Karpas-422 (cell line): ENCODE measurements around the gene SLC12A7. TPM values are rescaled to one million over a fixed set of nuclear protein-coding genes. Genes with fewer than 3 reads are reported as not detected.
"Not testable (repeated sequence)": the region's sequence is repeated elsewhere in the genome, so short reads cannot be mapped to it uniquely, and the experiment has no call there.

Source experiments
- DNase-seq: peaks from one replicate; pipeline ENCODE4 v3.0.0-alpha.2; 2015
- H2AFZ ChIP-seq: fragments of 200-600 bp; sonication (generic); 2 replicates; pipeline ENCODE4 v1.6.1; 2014; ENCODE audit warnings: antibody characterized with exemption, low read length, mixed read lengths
- H3K27ac ChIP-seq: fragments of 200-600 bp; sonication (generic); 2 replicates; pipeline ENCODE4 v1.5.1; 2014; ENCODE audit warnings: mild to moderate bottlenecking, low read length, moderate library complexity
- H3K27me3 ChIP-seq: fragments of 200-600 bp; sonication (generic); 2 replicates; pipeline ENCODE4 v1.6.1; 2014; ENCODE audit warnings: low read length, mixed read lengths
- H3K36me3 ChIP-seq: fragments of 200-600 bp; sonication (generic); 2 replicates; pipeline ENCODE4 v1.6.1; 2014; ENCODE audit warnings: low read length, mixed read lengths; ENCODE audit not compliant: insufficient read depth
- H3K4me1 ChIP-seq: fragments of 200-600 bp; sonication (generic); 2 replicates; pipeline ENCODE4 v1.6.1; 2014; ENCODE audit warnings: mild to moderate bottlenecking, low read length, mixed read lengths
- H3K4me2 ChIP-seq: fragments of 200-600 bp; sonication (generic); 2 replicates; pipeline ENCODE4 v1.6.1; 2014; ENCODE audit warnings: low read length, low read depth, mild to moderate bottlenecking; ENCODE audit not compliant: poor library complexity, severe bottlenecking
- H3K4me3 ChIP-seq: fragments of 200-600 bp; sonication (generic); 2 replicates; pipeline ENCODE4 v1.5.1; 2014; ENCODE audit warnings: mild to moderate bottlenecking, antibody characterized with exemption, low read length, mixed read lengths
- H3K79me2 ChIP-seq: fragments of 200-600 bp; sonication (generic); 2 replicates; pipeline ENCODE4 v1.6.1; 2014; ENCODE audit warnings: mild to moderate bottlenecking, low read length, mixed read lengths
- H3K9ac ChIP-seq: fragments of 200-600 bp; sonication (generic); 2 replicates; pipeline ENCODE4 v1.6.0; 2014; ENCODE audit warnings: low read length
- H3K9me2 ChIP-seq: fragments of 200-600 bp; sonication (generic), shearing (Covaris generic); replicated peaks from 2 replicates; pipeline ENCODE4 v1.6.0; 2014; ENCODE audit warnings: mild to moderate bottlenecking, low read length, moderate library complexity; ENCODE audit not compliant: insufficient read depth
- H3K9me3 ChIP-seq: fragments of 300-700, 200-600 bp; sonication (generic); 2 replicates; pipeline ENCODE4 v1.6.1; 2014; ENCODE audit warnings: low read length, mixed read lengths
- H4K20me1 ChIP-seq: fragments of 200-600 bp; sonication (generic); 2 replicates; pipeline ENCODE4 v1.6.1; 2014; ENCODE audit warnings: mild to moderate bottlenecking, antibody characterized with exemption, low read length, low read depth; ENCODE audit not compliant: insufficient read depth
- total RNA-seq: library from RNA; depleted of rRNA; stranded (reverse); fragments of >200 nt; shearing (Covaris generic); gene quantifications from 2 replicates; pipeline ENCODE4 v1.2.3, GENCODE V29; 2014; ENCODE audit warnings: low replicate concordance

Gene SLC12A7
- total RNA-seq, 1 experiment from 2014 or later = not detected

GRCh38 chr5:1029282-1029944 lies 82.5 kb downstream of the SLC12A7 start:
- no peak for DNase-seq
- Histone ChIP-seq H3K27ac (no peak overlapping the region), H3K4me2 (no peak overlapping the region), H3K4me1 (no peaks in the 10 kb centered on the region), H3K9me2 (no peaks in the 10 kb centered on the region), H2AFZ (no peak overlapping the region), H3K9ac (no peak overlapping the region), H3K27me3 (no peaks in the 10 kb centered on the region), H4K20me1 (no peaks in the 10 kb centered on the region), H3K9me3 (no peaks in the 10 kb centered on the region), H3K79me2 (no peaks in the 10 kb centered on the region), H3K4me3 (no peak overlapping the region), H3K36me3 (no peaks in the 10 kb centered on the region)

GRCh38 chr5:1028481-1029281 lies 83.2 kb downstream of the SLC12A7 start:
- Histone ChIP-seq H3K79me2 (no peaks in the 10 kb centered on the region), H2AFZ (no peak overlapping the region), H3K4me3 (no peak overlapping the region), H3K4me1 (no peaks in the 10 kb centered on the region), H3K9me3 (no peaks in the 10 kb centered on the region), H3K4me2 (no peak overlapping the region), H3K9ac (no peak overlapping the region), H3K9me2 (no peaks in the 10 kb centered on the region), H4K20me1 (no peaks in the 10 kb centered on the region), H3K27ac (no peak overlapping the region), H3K36me3 (no peaks in the 10 kb centered on the region), H3K27me3 (no peaks in the 10 kb centered on the region)
- no peak for DNase-seq

DNA sequence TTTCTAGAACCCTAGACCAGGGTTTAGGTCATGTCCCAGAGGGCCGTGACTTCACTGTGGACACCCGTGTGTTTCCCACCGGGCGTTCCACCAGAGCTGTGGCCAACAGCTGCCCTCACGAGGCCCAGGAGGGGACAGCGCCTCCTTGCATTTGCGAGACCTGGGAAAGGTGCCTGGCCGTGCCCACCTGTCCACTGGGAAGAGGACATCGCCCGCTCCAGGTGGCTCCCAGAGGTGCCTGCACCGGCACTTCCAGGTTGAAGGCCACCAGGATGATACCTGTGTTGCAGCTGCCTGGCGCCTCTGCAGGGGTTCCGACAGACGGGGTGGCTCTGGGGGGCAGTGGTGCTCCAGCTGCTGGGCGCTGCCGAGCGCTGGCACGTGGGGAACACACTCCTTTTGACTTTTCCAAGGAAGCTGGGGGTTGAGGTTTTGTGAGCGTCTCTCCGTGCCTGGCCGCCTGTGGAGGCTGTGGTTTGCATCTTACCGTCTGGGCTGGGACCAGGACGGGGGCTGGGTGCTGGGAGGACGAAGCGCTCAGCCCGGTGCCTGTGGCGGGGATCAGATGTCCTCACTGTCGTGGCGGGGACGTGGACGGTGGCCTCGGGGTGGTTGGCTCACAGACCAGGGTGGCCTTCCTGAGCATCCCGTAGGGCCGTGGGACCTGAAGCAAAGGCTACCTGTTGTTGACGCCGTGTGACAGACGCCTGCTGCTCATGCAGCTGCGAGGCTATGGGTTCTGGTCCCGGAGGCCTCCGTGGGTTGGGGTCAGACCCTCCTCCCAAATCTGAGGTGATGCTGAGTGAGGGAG lies 84.0 kb downstream of the SLC12A7 start:
- H3K4me2 ChIP-seq = no peak overlapping the region
- DNase-seq = no peak
- no peaks in the 10 kb centered on the region for H3K9me3 ChIP-seq
- H3K79me2 ChIP-seq = no peaks in the 10 kb centered on the region
- H3K4me3 ChIP-seq = no peak overlapping the region
- H3K27me3 ChIP-seq = no peaks in the 10 kb centered on the region
- no peak overlapping the region for H2AFZ ChIP-seq
- no peaks in the 10 kb centered on the region for H3K9me2 ChIP-seq
- no peak overlapping the region for H3K9ac ChIP-seq
- H3K27ac ChIP-seq = no peak overlapping the region
- H3K36me3 ChIP-seq = no peaks in the 10 kb centered on the region
- no peaks in the 10 kb centered on the region for H3K4me1 ChIP-seq
- no peaks in the 10 kb centered on the region for H4K20me1 ChIP-seq

DNA sequence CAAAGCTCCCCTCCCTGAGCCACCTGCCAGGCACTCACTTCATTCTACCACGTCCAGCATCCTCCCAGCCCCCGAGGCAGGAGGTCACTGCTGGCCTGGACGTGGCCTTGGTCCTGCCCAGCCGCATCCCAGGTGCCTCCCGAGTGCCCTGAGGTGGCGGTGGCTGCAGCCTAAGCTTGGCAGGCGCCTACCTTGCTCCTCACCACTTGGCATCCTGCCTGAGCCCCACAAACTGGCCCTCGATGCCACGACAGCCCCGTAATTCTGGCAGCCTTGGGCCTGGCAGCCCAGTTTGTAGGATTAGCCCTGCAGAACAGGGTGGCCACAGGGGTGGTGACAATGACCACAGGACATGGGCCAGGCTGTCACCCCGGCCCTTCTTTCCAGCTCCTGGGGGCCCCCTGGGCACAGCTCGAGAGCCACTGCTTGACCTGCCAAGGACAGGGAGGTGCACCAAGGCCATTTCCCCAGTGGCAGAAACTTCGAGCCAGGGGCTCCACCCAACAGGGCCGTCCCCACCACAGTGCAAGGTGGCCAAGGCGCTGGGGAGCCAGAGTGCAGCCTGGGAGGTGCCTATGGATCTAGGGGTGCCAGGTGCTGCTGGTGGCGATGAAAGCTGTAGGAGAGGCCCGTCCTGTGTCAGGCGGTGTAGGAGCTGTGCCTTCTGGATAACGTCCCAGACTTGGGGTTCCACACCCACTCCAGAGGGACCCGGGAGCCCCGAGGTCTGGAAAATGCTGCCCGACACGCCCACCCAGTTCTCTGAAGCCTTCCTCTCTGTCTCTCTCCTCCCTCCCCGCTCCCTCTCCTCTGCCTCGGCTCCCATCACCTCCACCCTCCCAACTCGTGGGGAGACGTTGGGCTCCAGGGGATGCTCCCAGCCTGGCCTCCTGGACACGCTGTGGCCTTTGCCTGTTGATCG lies 84.9 kb downstream of the SLC12A7 start:
- Histone ChIP-seq H3K9me2 (no peaks in the 10 kb centered on the region), H3K27ac (no peak overlapping the region), H3K36me3 (no peaks in the 10 kb centered on the region), H3K4me2 (no peak overlapping the region), H3K9me3 (no peaks in the 10 kb centered on the region), H3K4me1 (no peaks in the 10 kb centered on the region), H3K79me2 (no peaks in the 10 kb centered on the region), H2AFZ (no peak overlapping the region), H3K27me3 (no peaks in the 10 kb centered on the region), H4K20me1 (no peaks in the 10 kb centered on the region), H3K4me3 (no peak overlapping the region), H3K9ac (no peak overlapping the region)
- DNase-seq = no peak

GRCh38 chr5:1021969-1022336 lies 89.9 kb downstream of the SLC12A7 start:
- H3K9ac ChIP-seq, H4K20me1 ChIP-seq, H3K36me3 ChIP-seq, H3K4me3 ChIP-seq, H3K9me3 ChIP-seq, H3K27me3 ChIP-seq, H3K27ac ChIP-seq, H3K79me2 ChIP-seq, H3K4me2 ChIP-seq, H2AFZ ChIP-seq, H3K9me2 ChIP-seq, H3K4me1 ChIP-seq, DNase-seq: not testable (repeated sequence)

- Histone ChIP-seq H3K9ac (no peak overlapping the region), H4K20me1 (no peaks in the 10 kb centered on the region), H3K27ac (no peak overlapping the region), H2AFZ (no peak overlapping the region), H3K36me3 (no peaks in the 10 kb centered on the region), H3K4me2 (no peak overlapping the region), H3K79me2 (no peaks in the 10 kb centered on the region), H3K9me2 (no peaks in the 10 kb centered on the region), H3K27me3 (no peaks in the 10 kb centered on the region), H3K9me3 (no peaks in the 10 kb centered on the region), H3K4me1 (no peaks in the 10 kb centered on the region), H3K4me3 (no peak overlapping the region)
- DNase-seq = no peak
These were observed 90.5 kb downstream of the SLC12A7 start for GRCh38 chr5:1021136-1021968.

- H3K9ac ChIP-seq = no peak overlapping the region
- no peak overlapping the region for H3K4me3 ChIP-seq
- no peak for DNase-seq
- no peaks in the 10 kb centered on the region for H3K4me1 ChIP-seq
- no peak overlapping the region for H3K27ac ChIP-seq
- no peaks in the 10 kb centered on the region for H4K20me1 ChIP-seq
- no peaks in the 10 kb centered on the region for H3K9me2 ChIP-seq
- no peak overlapping the region for H2AFZ ChIP-seq
- H3K4me2 ChIP-seq = no peak overlapping the region
- H3K9me3 ChIP-seq = no peaks in the 10 kb centered on the region
- no peaks in the 10 kb centered on the region for H3K27me3 ChIP-seq
- no peaks in the 10 kb centered on the region for H3K79me2 ChIP-seq
- H3K36me3 ChIP-seq = no peaks in the 10 kb centered on the region
These were observed 91.4 kb downstream of the SLC12A7 start for GRCh38 chr5:1020452-1020961.
